H9 (cell line): ENCODE results near the gene SEMA6A. TPM values are rescaled to one million over a fixed set of nuclear protein-coding genes. Genes with fewer than 3 reads are reported as not detected.

Source experiments
- DNase-seq: peaks from one replicate; pipeline ENCODE4 v3.0.0-alpha.2; 2017
- H2AFZ ChIP-seq: one replicate; pipeline ENCODE4 v1.6.1; 2013; ENCODE audit warnings: mild to moderate bottlenecking, low read length, control low read depth, moderate library complexity
- H2AK5ac ChIP-seq: 2 replicates; pipeline ENCODE4 v1.6.1; 2013; ENCODE audit warnings: low read length, control low read depth, mixed read lengths; ENCODE audit not compliant: insufficient read length
- H2BK120ac ChIP-seq: one replicate; pipeline ENCODE4 v1.6.1; 2013; ENCODE audit warnings: low read depth, mild to moderate bottlenecking, low read length, control low read depth, inconsistent platforms; ENCODE audit not compliant: poor library complexity, severe bottlenecking
- H2BK12ac ChIP-seq: 2 replicates; pipeline ENCODE4 v1.6.1; 2013; ENCODE audit warnings: low read length, control low read depth, mixed read lengths, low read depth; ENCODE audit not compliant: insufficient read length
- H2BK15ac ChIP-seq: 2 replicates; pipeline ENCODE4 v1.6.1; 2013; ENCODE audit warnings: low read depth, low read length, control low read depth
- H2BK20ac ChIP-seq: one replicate; pipeline ENCODE4 v1.6.1; 2013; ENCODE audit warnings: low read depth, mild to moderate bottlenecking, low read length, control low read depth, inconsistent platforms; ENCODE audit not compliant: poor library complexity, severe bottlenecking
- H2BK5ac ChIP-seq: 2 replicates; pipeline ENCODE4 v1.6.1; 2013; ENCODE audit warnings: low read length, control low read depth, mixed read lengths; ENCODE audit not compliant: insufficient read length
- H3K14ac ChIP-seq: 2 replicates; pipeline ENCODE4 v1.6.1; 2013; ENCODE audit warnings: low read length, control low read depth; ENCODE audit not compliant: insufficient read depth
- H3K18ac ChIP-seq: 2 replicates; pipeline ENCODE4 v1.6.1; 2013; ENCODE audit warnings: low read depth, mild to moderate bottlenecking, mixed read lengths, low read length, control low read depth; ENCODE audit not compliant: insufficient read length
- H3K23ac ChIP-seq: 2 replicates; pipeline ENCODE4 v1.6.1; 2013; ENCODE audit warnings: low read length, control low read depth, mixed read lengths, low read depth; ENCODE audit not compliant: insufficient read length
- H3K23me2 ChIP-seq: 2 replicates; pipeline ENCODE4 v1.6.1; 2013; ENCODE audit warnings: low read depth, mild to moderate bottlenecking, mixed read lengths, low read length, control low read depth; ENCODE audit not compliant: insufficient read length, poor library complexity, severe bottlenecking
- H3K27ac ChIP-seq: 2 replicates; pipeline ENCODE4 v1.5.1; 2013; ENCODE audit warnings: low read length, control low read depth, mixed read lengths, low read depth; ENCODE audit not compliant: insufficient read length
- H3K27me3 ChIP-seq: 2 replicates; pipeline ENCODE4 v1.6.1; 2013; ENCODE audit warnings: low read length, control low read depth, inconsistent platforms; ENCODE audit not compliant: insufficient read depth
- H3K4ac ChIP-seq: 2 replicates; pipeline ENCODE4 v1.6.1; 2013; ENCODE audit warnings: low read depth, mild to moderate bottlenecking, control low read depth, inconsistent platforms, low read length, moderate library complexity
- H3K4me1 ChIP-seq: 2 replicates; pipeline ENCODE4 v1.6.1; 2013; ENCODE audit warnings: low read length, control low read depth, inconsistent platforms; ENCODE audit not compliant: insufficient read depth
- H3K4me2 ChIP-seq: 2 replicates; pipeline ENCODE4 v1.6.1; 2013; ENCODE audit warnings: low read length, control low read depth, mixed read lengths; ENCODE audit not compliant: insufficient read length, insufficient read depth
- H3K56ac ChIP-seq: 2 replicates; pipeline ENCODE4 v1.6.1; 2013; ENCODE audit warnings: low read depth, mild to moderate bottlenecking, mixed read lengths, low read length, control low read depth; ENCODE audit not compliant: insufficient read length
- H3K79me1 ChIP-seq: 2 replicates; pipeline ENCODE4 v1.6.1; 2013; ENCODE audit warnings: low read depth, mild to moderate bottlenecking, moderate library complexity, low read length, control low read depth, inconsistent platforms; ENCODE audit not compliant: insufficient read depth, poor library complexity, severe bottlenecking
- H3K79me2 ChIP-seq: 2 replicates; pipeline ENCODE4 v1.6.1; 2013; ENCODE audit warnings: low read length, control low read depth, inconsistent platforms; ENCODE audit not compliant: insufficient read depth
- H3K9ac ChIP-seq: 2 replicates; pipeline ENCODE4 v1.6.1; 2013; ENCODE audit warnings: low read length, control low read depth, mixed read lengths; ENCODE audit not compliant: insufficient read length; ENCODE audit errors: extremely low read depth
- H3K9me3 ChIP-seq: one replicate; pipeline ENCODE4 v1.6.1; 2013; ENCODE audit warnings: low read depth, low read length, inconsistent platforms; ENCODE audit not compliant: control insufficient read depth
- H3T11ph ChIP-seq: one replicate; pipeline ENCODE4 v1.6.1; 2013; ENCODE audit warnings: mild to moderate bottlenecking, low read length, control low read depth, inconsistent platforms
- H4K20me1 ChIP-seq: one replicate; pipeline ENCODE4 v1.6.1; 2013; ENCODE audit not compliant: control insufficient read depth, insufficient read length, insufficient read depth
- H4K5ac ChIP-seq: 2 replicates; pipeline ENCODE4 v1.6.1; 2013; ENCODE audit warnings: low read depth, mild to moderate bottlenecking, mixed read lengths, low read length, control low read depth; ENCODE audit not compliant: insufficient read length
- H4K8ac ChIP-seq: replicated peaks from 2 replicates; pipeline ENCODE4 v1.6.1; 2013; ENCODE audit warnings: low read length, control low read depth, mixed read lengths, low read depth; ENCODE audit not compliant: insufficient read length
- H4K91ac ChIP-seq: 2 replicates; pipeline ENCODE4 v1.6.1; 2013; ENCODE audit warnings: low read depth, mild to moderate bottlenecking, moderate library complexity, mixed read lengths, low read length, control low read depth; ENCODE audit not compliant: insufficient read length
- H3K27ac Mint-ChIP-seq, 3 experiments: 2 replicates in 2 of 3; 3 replicates in 1 of 3; pipeline ENCODE4 v1.8.0; 2020 to 2021; ENCODE audit warnings: mixed read lengths in 3 of 3, mild to moderate bottlenecking in 1 of 3, moderate library complexity in 1 of 3
- H3K27me3 Mint-ChIP-seq: 2 replicates; pipeline ENCODE4 v1.8.0; 2021; ENCODE audit warnings: low read depth, mild to moderate bottlenecking, moderate library complexity, mixed read lengths
- H3K36me3 Mint-ChIP-seq, 3 experiments: 2 replicates in 2 of 3; 3 replicates in 1 of 3; pipeline ENCODE4 v1.8.0; 2020 to 2021; ENCODE audit warnings: low read depth in 3 of 3, mixed read lengths in 3 of 3; ENCODE audit not compliant: insufficient read depth in 1 of 3
- H3K4me1 Mint-ChIP-seq, 2 experiments: 2 replicates each; pipeline ENCODE4 v1.8.0; 2020; ENCODE audit warnings: mixed read lengths in 2 of 2
- H3K4me3 Mint-ChIP-seq, 2 experiments: 2 replicates in 1 of 2; 3 replicates in 1 of 2; pipeline ENCODE4 v1.8.0; 2020 to 2021; ENCODE audit warnings: mild to moderate bottlenecking in 2 of 2, mixed read lengths in 2 of 2, moderate library complexity in 1 of 2
- H3K9me3 Mint-ChIP-seq, 2 experiments: 2 replicates in 1 of 2; 3 replicates in 1 of 2; pipeline ENCODE4 v1.8.0; 2020; ENCODE audit warnings: mild to moderate bottlenecking in 2 of 2, mixed read lengths in 2 of 2, moderate library complexity in 1 of 2
- CTCF ChIP-seq: fragments of 200-600 bp; sonication (generic); conservative IDR thresholded peaks from 3 replicates; pipeline ENCODE4 v1.8.0; 2021; ENCODE audit warnings: antibody characterized with exemption, mild to moderate bottlenecking
- WGBS: extraction: QIAGEN DNeasy Blood & Tissue Kit; methylation state at CpG from one replicate; pipeline ENCODE4 v1.1.7; 2013; ENCODE audit warnings: missing lambda C conversion rate, low lambda C conversion rate, mixed read lengths; ENCODE audit not compliant: insufficient read length; ENCODE audit errors: extremely low coverage; 5-methylcytosine and 5-hydroxymethylcytosine counted together
- total RNA-seq: library from RNA; stranded (reverse); gene quantifications from 2 replicates; pipeline ENCODE4 v1.2.1, GENCODE V29; 2021

SEMA6A gene
- total RNA-seq, 1 experiment from 2014 or later, result 354 TPM

- Histone ChIP-seq H4K91ac (no peak overlapping the region), H4K8ac (no peak overlapping the region), H2AK5ac (no peak overlapping the region), H2BK12ac (no peak overlapping the region), H3K23me2 (no peaks in the 10 kb centered on the region), H3K23ac (no peak overlapping the region), H4K5ac (no peak overlapping the region), H3K4me1 (peaks cover 16% of the 10 kb centered on the region), H3K56ac (no peak overlapping the region), H3K27ac (no peak overlapping the region), H3K18ac (no peak overlapping the region), H3K14ac (no peak overlapping the region), H3K79me1 (no peaks in the 10 kb centered on the region), H4K20me1 (no peaks in the 10 kb centered on the region), H2BK15ac (no peak overlapping the region), H3K4ac (no peak overlapping the region), H3K79me2 (peaks cover 91% of the 10 kb centered on the region), H3K9me3 (no peaks in the 10 kb centered on the region), H3K27me3 (no peaks in the 10 kb centered on the region), H2BK120ac (no peak overlapping the region), H2BK20ac (no peak overlapping the region), H3K9ac (no peak overlapping the region), H3K4me2 (no peak overlapping the region), H2AFZ (no peak overlapping the region), H3T11ph (no peak overlapping the region), H2BK5ac (no peak overlapping the region)
- H3K9me3 Mint-ChIP-seq, result no peaks in the 10 kb centered on the region
- no peak for TF ChIP-seq CTCF
- DNase-seq, result no peak
- H3K4me3 Mint-ChIP-seq, result no peak overlapping the region
- no peaks in the 10 kb centered on the region for H3K27me3 Mint-ChIP-seq
- peaks cover 77 to 86% of the 10 kb centered on the region in 2 experiments for H3K4me1 Mint-ChIP-seq
- whole genome bisulfite sequencing, result no CpG with 5 or more reads among the region's 2 CpGs
- H3K27ac Mint-ChIP-seq, result no peak overlapping the region; a peak in 1 of 7 replicates
- peaks cover 3 to 8% (median 4%) of the 10 kb centered on the region in 3 experiments; a peak in 4 of 7 replicates for H3K36me3 Mint-ChIP-seq
These were observed 49.7 kb downstream of the SEMA6A start for GRCh38 chr5:116524966-116525365.
